HL-60/S4 treated with retinoic acid at 250 ng/mL for 4 days and 3 days (cell line): ENCODE results near the gene BNIPL.

Experiments used
- in situ Hi-C: fragments of 300-500 bp; cut with MboI; formaldehyde crosslinking; loops from 2 replicates; pipeline ENCODE4 v1.7.0; 2022; ENCODE audit warnings: low sequenced_read_pairs

The BNIPL gene, protein sequence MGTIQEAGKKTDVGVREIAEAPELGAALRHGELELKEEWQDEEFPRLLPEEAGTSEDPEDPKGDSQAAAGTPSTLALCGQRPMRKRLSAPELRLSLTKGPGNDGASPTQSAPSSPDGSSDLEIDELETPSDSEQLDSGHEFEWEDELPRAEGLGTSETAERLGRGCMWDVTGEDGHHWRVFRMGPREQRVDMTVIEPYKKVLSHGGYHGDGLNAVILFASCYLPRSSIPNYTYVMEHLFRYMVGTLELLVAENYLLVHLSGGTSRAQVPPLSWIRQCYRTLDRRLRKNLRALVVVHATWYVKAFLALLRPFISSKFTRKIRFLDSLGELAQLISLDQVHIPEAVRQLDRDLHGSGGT

DNA sequence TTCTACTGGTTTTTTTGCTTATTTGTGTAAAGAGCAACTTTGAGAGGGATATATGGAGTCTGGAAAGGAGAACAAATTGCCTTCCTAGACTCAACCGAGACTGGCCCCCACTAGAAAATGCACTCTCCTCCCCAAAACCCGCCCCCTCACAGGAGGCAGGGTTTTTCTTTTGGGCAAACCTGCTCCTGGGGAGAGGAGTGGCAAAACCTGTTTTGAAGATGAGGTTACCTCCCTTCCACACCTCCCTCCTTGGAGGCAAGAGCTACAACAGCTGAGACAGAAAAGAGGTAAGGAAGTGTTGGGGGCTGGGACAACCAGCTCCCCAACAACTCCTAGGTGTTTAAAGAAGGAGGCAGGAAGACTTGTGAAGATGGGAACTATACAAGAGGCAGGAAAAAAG is at the start of gene BNIPL:
Gene BNIPL, plus strand, starts transcription at position 231 of the 400 bp plus-strand sequence. Its CDS starts 140 bp downstream, at position 371.
- in situ Hi-C loops = no loop called here

DNA sequence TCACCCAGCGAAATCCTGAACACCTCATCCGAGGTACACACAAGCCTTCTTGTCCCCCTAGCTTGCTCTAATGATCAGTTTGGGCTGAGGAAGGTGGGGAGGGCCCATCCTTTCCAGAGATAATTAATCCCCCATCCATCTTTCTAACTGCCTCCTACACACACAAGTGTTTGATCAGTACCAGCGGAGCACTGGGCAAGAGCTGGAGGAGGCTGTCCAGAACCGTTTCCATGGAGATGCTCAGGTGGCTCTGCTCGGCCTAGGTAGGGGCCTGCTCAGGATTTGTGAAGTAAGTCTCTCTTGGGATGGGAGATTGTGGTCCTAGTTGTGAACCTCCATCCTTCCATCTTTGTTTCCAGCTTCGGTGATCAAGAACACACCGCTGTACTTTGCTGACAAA is 48.5 kb upstream of the BNIPL start:
- in situ Hi-C loops = no loop called here

DNA sequence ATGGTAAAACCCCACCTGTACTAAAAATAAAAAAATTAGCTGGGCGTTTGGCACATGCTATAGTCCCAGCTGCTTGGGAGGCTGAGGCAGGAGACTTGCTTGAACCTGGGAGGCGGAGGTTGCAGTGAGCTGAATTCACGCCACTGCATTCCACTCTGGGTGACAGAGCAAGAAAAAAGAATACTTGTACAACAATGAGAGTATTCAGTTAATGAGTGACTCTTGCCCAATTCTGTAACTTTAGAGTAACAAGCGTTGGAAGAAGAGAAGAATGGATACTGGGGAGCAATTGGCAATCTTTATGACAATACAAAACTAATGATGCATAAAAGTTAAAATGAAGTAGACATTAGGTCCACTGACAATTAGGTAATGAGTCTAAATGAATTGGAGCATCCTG is 43.8 kb upstream of the BNIPL start:
- in situ Hi-C loops = no loop called here

DNA sequence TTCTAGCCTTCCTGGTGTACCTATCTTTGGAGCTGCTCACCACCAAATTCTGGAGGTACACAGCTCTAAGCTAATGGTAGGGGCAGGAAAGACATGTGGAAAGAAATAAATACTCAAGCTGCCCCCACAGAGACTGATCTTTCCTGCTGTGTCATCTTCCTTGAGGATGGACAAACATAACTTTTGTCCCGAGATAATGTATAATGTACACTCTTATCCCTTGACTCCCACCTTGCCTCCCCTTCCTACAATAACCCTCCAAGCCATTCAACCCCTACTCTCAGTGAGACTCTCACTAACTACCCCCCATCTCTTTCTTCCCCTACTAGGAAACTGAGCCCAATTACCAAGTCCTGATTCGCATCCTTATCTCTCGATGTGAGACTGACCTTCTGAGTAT is 42.1 kb upstream of the BNIPL start:
- in situ Hi-C loops = no loop called here

DNA sequence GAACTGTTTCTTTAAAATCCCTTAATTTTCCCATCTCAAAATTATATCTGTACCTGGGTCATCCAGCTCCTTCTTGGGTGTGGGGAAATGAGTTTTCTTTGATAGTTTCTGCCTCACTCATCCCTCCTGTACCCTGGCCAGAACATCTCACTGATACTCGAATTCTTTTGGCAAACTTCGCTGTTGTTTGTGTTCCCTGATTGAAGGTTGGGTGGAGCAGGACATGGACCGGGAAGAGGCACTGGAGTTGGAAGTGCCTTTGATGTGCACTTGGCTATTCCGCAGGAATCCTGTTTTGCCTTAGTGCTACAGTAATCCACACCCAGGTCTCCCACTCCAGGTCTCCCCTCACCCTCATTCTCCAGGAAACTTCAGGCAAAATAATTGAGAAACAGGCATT is 40.9 kb upstream of the BNIPL start:
- in situ Hi-C loops = no loop called here

DNA sequence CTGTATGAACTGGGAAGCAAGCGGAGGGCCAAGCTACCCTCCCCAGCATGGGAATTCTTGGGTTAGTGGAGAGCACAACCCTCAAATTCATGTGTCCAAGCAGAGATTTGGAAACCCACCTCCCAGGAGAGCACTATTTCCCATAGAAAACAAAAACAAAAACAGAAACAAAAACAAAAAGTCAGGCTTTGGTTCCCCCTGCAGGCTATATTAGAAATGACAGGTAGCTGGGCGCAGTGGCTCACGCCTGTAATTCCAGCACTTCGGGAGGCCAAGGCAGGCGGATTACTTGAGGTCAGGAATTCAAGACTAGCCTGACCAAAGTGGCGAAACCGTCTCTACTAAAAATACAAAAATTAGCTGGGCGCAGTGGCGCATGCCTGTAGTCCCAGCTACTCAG is 40.5 kb upstream of the BNIPL start:
- in situ Hi-C loops = no loop called here

DNA sequence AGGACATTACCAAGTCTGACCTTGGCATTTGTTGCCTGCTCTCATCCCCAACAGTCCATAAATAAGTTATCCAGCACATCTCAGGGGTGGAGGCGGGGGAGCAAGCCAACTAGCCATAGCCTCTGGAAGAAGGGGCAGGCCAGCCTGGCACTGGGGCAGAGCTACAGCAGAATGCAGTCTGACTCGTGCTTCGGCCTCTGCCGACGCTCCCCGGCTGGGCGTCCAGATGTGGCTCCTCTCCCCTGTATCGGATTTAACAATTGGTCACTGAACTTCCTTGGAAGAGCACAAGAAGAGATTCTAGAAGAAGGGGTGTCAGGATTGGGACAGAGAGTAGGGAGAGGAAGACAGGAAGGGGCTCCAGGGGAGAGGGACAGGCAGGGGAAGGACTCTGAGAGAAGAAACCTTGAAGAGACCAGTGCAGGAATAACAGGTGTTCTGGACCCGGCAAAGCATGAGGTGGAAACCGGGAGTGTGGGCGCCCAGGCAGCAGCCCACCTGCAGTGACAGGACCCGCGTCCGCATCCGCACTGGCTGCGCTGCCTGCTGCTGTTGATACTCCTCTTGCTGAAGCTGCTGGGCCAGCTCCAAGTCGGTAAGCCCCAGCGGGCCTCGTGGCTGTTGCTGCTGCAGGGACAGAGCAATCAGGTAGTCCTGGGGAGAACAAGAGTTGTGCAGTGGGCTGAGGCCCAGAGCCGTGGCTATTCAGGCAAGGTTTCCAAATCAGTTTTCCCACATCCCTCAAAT is 39.1 kb upstream of the BNIPL start:
- in situ Hi-C loops = no loop called here

DNA sequence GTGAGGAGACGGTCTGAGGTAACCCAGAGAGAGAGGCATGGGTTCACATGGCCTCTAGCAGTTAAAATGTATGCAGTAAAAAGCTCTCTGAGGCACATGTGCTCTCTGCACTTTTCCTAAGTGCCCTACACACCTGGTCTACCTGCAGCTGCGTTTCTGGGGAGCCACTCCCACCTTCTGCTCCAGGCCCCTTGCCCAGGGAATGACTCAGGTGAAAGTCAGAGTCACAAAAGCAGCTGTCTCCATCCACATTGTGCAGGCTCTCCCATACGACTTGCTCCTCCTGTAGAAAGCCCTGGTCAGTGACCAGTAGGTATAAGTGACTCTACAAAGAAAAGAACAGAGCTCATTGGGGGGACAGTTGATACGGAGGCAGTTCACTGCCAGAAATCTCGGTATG is 38.4 kb upstream of the BNIPL start:
- in situ Hi-C loops = no loop called here

DNA sequence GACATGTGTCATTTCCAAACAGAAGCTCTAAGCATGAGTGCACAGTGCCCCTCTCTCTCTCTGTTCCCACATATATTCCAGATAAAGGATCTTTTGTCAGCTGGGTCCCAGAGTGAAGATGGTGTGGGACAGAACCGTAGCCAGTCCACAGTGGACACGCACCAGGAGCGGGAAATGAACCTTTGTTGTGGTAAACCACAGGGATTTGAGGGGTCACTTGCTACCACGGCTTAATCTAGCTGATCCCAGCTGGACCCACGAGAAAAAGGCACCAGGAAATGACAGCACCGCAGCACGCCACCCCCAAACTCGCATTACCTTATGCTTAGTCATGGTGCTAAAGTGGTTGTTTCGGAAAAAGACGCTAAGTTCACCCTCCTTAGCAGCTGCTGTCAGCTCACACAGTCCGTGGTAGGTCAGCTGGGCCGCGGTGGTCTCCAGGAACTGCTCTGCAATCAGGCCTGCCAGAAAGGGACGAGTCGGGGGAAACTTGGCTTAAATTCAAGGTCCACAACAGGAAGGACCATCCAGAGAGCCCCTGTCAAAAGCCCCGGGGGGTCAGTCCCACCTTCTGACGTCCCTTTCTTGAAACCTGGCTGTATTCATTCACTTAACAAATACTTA is 37.2 kb upstream of the BNIPL start:
- in situ Hi-C loops = no loop called here

DNA sequence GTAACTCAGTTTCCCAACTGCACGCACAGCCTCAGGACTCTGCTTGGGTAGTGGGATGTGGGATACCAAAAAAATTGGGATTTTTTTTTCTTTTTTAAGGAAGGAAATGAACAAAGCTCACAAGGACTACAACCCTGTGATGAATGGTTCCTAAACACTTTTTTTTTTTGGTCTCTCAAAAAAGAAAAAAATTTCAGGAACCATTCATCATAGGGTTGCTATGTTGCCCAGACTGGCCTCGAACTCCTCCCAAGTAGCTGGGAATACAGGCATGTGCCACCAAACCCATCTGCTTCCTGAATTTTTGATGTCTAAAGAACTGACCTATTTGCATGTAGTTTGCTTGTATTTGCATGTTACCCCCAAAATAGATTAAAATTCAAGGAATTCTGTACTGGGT is 36.5 kb upstream of the BNIPL start:
- in situ Hi-C loops = no loop called here

DNA sequence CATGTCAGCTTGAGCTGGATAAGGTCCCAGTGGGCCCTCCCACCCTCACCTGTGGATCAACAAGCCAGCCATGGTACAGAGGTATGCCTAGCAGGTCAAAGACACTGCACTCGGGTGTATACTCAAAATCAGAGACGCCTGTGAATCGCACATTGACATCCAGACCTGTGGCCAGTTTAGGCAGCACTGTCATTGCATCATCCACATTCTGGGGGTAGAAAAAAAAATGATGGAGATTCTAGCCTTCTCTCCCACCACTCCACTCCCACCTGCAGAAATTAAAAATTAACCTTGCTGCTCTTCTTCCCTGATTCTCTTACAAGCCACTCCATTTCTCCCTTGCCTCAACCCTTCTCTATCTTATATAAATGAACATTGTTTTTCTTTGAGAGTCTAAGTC is 36.0 kb upstream of the BNIPL start:
- in situ Hi-C loops = no loop called here

DNA sequence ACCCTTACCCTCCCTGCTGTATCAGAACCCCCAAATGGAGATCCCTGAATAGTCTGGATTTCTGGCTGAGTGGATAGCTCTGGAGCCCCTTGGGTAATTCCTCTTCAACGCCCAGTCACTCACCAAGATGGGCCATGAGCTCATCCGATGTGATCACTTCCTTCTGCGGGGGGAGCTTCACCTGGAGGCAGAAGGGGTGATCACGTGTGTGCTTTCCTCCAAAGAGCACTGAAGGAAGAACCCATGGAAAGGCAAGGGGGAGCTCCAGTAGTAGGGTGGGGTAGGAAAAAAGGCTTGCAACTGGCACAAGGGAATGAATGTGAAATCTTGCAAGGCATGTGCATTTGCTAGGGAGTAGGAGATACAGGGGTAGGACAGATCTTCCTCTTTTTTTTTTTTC is 34.8 kb upstream of the BNIPL start:
- in situ Hi-C loops = no loop called here

DNA sequence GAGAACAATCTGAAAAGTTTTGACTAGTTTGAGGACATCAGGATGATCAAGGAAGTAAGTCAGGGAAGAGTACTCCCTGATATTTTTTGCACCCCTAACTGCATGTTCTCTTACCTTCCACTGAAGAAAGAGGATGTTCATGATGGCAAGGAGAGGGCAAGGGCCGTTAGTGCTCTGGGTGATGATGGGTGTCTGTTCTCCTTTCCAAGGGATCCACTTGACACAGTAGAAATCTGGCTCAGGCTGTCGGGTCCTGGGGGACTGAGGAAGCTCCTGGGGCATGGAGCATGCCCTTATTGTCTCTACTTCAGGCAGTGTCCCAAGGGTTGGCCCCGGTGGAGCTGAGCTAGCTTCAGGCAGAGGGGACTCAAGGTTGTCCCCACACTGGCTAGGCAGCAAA is 34.3 kb upstream of the BNIPL start:
- in situ Hi-C loops = no loop called here

DNA sequence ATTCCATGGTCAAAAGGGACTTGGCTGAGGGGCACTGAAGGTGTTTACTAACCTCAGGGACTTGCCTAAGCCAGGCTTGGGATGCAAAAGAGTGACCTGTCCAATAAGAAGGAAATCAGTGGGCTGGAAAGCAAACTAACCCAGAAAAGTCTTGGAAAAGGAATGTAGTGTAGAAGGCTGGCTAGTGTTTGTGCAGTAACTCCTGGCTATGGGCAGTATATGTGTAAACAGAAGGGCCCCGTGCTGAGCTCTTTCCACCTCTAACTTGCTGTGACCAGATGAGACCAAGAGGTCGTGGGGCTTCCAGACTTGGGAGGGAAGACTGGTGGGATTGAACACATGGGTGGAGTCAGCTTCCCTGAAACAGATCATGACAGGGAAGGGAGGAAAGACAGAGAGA is 33.8 kb upstream of the BNIPL start:
- in situ Hi-C loops = no loop called here

DNA sequence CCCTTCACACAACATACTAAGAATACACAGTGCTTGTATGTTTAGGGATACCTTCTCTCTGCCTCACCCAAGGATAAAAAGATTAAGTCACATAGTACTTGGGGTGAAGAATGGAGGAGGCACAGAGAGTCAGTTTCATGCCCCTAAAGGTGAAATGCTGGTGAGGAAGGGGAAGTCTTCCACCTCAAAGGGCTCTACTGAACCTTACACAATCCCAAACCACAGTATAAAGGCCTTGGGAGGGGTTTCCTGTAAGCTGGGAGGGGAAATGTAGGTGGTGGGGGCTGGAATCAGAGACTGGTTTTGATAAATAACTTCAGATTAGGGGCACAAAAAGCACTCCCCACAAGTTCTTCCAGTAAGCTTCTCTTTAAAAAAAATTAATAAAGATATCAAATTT is 33.2 kb upstream of the BNIPL start:
- in situ Hi-C loops = no loop called here

DNA sequence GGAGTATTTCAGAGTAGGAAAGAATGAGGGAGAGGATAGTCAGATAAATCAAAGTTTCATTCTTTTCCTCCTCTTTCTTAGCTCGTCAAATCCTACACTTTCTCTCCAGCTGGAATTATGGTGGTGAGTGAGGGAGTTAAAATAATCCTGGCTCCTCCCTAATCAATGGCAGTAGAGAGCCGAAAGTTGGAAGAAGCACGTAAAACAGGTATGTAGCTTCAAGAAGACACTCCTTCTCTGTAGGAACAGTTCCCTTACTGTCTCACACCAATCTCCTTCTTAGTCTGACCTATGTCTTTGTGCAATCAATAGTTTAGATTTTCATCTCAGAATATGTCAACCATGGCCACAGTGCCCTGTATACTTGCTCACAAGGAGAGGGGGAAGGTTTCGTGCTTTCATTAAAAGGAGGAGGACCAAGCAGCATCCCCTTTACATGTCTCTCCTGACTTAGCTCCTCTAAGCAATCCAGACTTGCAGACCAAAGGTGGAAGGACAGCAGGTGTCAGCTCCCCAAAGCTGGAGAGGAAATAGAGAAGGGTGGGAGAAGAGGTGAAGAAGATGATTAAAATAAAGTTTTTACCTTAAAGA is 30.6 kb upstream of the BNIPL start:
- in situ Hi-C loops = no loop called here

DNA sequence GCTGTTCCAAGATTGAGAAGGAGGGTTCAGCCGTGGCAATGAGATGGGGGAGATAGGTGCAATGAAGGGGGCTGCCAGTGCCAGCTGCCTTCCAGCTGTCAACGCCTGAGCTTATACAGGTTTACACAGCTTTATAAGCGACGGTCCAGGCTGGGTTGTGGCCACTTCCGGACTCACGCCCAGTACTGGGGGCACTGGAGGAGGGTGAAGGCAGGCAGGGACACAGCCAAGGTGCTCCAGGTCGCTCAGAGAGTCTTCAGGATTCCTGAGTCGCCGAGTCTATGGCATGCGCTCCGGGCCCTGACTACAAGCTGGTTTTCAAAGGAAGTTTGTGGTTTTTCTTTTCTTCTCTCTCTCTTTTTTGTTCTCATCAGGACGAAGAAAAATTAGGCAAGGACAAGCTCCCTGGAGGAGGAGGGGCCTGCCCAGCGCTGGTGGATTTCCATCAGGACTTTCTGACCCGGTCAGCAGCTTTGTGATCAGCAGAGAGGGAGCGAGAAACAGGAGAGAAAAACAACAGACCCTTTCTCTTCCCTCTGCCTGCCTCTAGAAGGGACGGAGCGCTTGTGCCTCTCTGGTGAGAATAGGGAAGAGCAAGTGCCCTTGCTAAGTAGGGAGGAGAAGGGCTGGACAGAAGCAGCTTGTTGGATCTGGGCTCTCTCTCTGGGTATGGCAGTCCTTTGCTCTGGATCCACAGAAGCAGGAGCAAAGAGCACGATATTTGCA is 29.9 kb upstream of the BNIPL start, which contains the start of gene MINDY1:
Gene MINDY1, minus strand, starts transcription at position 576 of the 726 bp plus-strand sequence. CDS start 4,285 bp downstream, outside the sequence.
- in situ Hi-C loops = no loop called here

DNA sequence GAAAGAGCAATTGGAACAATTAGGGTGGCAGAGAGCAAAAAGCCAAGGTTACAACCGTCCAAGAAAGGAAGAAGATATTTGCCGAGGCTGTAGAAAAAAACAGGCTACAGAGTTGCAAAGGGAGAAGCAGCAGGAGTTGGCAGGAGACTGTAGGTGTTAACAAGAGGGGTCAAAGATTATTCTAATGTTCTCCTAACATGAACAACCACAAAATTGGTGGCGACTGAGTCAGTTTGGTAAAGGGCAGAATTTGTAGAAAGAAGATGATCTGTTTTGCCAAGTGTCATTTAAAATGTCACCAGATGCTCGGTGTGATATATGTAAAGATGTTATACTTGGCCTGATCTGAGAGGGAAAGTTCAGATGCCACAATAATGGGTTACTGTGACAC is 28.5 kb upstream of the BNIPL start:
- in situ Hi-C loops = no loop called here

DNA sequence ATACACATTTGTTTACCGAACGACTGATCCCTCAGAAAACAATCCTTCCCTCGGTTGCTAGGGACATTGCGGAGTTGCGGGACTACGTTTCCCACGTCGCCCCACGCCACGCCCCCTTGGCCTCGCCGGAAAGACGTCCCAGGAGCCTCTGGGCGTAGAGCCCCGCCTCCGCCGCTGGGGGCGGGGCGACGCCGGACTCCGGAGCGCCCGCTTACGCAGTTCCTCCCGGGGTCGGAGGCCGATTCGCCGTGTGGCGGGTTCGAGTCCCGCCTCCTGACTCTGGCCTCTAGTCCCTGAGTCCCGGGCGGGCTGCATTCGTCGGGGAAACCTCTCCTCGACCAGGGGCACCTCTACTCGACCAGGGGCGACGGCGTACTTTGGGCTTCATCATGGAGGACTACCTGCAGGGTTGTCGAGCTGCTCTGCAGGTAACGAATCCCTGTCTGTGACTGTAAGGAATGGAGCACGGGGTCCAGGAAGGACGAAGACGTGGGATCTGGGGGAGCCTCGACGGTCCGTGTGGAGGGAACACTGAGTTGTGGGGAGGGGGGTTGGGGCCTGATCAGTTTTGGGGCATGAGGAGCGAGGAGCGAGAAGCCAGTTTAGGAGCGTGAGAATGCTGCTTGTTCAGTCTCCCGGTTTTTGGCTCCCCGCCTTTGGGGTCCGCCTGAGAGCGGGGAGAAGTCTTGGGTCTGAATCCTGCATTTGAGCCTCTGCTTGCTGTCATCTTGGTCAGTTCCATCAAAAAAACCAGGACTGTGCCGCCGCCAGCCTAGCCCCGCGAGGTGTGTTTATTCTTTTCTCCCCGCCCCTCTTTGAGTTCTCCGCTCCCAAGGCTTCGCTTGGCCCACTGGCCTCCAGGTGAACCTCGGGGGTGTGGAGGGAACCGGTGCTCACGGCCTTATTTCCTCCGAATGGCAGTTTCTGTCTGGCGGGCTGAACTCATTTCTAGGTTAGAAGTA is 27.9 kb upstream of the BNIPL start, which contains the start of gene PRUNE1:
Gene PRUNE1, plus strand, starts transcription at position 206 of the 962 bp plus-strand sequence. Its CDS starts 184 bp downstream, at position 390.
- in situ Hi-C loops = no loop called here

DNA sequence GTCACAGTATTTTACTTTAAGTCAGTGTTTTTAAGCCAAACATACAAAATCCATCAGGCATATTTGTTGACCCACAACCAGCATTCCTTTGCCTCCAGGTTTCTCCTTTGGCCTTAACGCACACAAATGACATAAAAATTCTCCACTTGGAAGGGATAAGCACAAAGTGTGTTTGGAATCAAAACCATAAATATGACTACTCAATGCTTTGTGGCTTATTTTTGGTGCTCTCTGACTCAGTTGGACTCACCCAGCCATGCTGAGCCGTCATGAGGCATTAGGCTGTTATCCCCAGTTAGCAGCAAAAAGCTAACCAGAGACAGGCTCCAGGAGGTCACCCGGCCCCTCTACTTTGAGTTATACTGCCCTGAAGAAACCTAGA is 27.2 kb upstream of the BNIPL start:
- in situ Hi-C loops = no loop called here
